ENCODE data around the gene IKZF2.
"Not testable (repeated sequence)": the region's sequence is repeated elsewhere in the genome, so short reads cannot be mapped to it uniquely, and the experiment has no call there.

Gene IKZF2

GRCh38 chr2:213042262-213042661 lies 109.2 kb downstream of the IKZF2 start:
- no peak for DNase-seq (ENCODE audit: low read depth, low spot score)
- TF ChIP-seq FOXP2 (optimal IDR thresholded peaks at IDR 0.05; ENCODE audit: control extremely low read depth, extremely low read length, insufficient read depth) (no peak), EZH2 (IDR thresholded peaks at IDR 0.05) (no peak), POLR2AphosphoS5 (IDR thresholded peaks at IDR 0.05; ENCODE audit: borderline replicate concordance, low read depth, low read length) (no peak)
- H3K36me3 ChIP-seq (ENCODE audit: insufficient read depth, low read length) = peaks cover 44% of the 10 kb centered on the region

GRCh38 chr2:213036836-213037235 lies 114.6 kb downstream of the IKZF2 start:
- no peak overlapping the region for H3K9ac ChIP-seq (ENCODE audit: insufficient read length)
- DNase-seq (ENCODE audit: low read depth, low spot score) = no peak
- TF ChIP-seq EZH2 (IDR thresholded peaks at IDR 0.05) (no peak), POLR2AphosphoS5 (IDR thresholded peaks at IDR 0.05; ENCODE audit: borderline replicate concordance, low read depth, low read length) (no peak), FOXP2 (optimal IDR thresholded peaks at IDR 0.05; ENCODE audit: control extremely low read depth, extremely low read length, insufficient read depth) (no peak)
- no peak overlapping the region for H3K27ac ChIP-seq
- no peaks in the 10 kb centered on the region for H3K9me3 ChIP-seq (ENCODE audit: low read depth, low read length)
- no peak overlapping the region for H3K4me3 ChIP-seq
- peaks cover 14% of the 10 kb centered on the region for H3K36me3 ChIP-seq (ENCODE audit: insufficient read depth, low read length)

More at GRCh38 chr2:213042262-213042661, 109.2 kb downstream of the IKZF2 start:
- Histone ChIP-seq H3K27ac (no peak overlapping the region), H3K9ac (ENCODE audit: insufficient read length) (no peak overlapping the region), H3K4me3 (no peak overlapping the region), H3K9me3 (ENCODE audit: low read depth, low read length) (no peaks in the 10 kb centered on the region)

DNA sequence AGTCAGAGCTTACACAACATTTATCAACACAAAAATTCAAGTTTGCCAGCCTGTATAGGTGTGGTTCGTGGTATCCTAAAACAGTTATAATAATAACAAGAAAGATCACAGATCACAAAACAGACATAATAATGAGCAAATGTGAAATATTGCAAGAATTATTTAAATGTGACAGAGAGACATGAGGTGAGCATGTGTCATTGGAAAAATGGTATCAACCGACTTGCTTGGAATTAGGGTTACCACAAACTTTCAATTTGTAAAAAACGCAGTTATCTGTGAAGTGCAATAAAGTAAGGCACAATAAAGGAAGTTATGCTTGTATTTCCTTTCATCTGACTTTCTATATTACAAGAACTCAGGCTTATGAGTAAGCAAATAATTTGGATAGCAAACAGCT lies 116.8 kb downstream of the IKZF2 start:
- TF ChIP-seq EZH2 (IDR thresholded peaks at IDR 0.05) (no peak), FOXP2 (optimal IDR thresholded peaks at IDR 0.05; ENCODE audit: control extremely low read depth, extremely low read length, insufficient read depth) (no peak), POLR2AphosphoS5 (IDR thresholded peaks at IDR 0.05; ENCODE audit: borderline replicate concordance, low read depth, low read length) (no peak)
- Histone ChIP-seq H3K4me3 (no peak overlapping the region), H3K9me3 (ENCODE audit: low read depth, low read length) (no peaks in the 10 kb centered on the region), H3K9ac (ENCODE audit: insufficient read length) (no peak overlapping the region), H3K27ac (no peak overlapping the region), H3K36me3 (ENCODE audit: insufficient read depth, low read length) (peaks cover 18% of the 10 kb centered on the region)
- no peak for DNase-seq (ENCODE audit: low read depth, low spot score)

DNA sequence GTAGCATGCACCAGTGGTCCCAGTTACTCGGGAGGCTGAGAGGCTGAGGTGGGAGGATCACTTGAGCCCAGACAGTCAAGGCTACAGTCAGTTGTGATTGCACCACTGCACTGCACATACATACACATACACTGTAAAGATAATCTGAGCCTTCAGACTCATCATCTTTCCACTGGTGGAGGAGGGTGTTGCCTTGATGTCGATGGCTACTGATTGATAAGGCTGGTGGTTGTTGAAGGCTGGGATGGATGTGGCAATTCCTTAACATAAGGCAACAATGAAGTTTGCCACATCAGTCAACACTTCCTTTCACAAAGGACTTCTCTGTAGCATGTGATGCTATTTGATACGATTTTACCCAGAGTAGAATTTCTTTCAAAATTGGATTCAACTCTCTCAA lies 118.8 kb downstream of the IKZF2 start:
- DNase-seq (ENCODE audit: low read depth, low spot score) = no peak
- Histone ChIP-seq H3K9me3 (ENCODE audit: low read depth, low read length) (no peaks in the 10 kb centered on the region), H3K9ac (ENCODE audit: insufficient read length) (no peak overlapping the region), H3K36me3 (ENCODE audit: insufficient read depth, low read length) (peaks cover 16% of the 10 kb centered on the region), H3K4me3 (no peak overlapping the region), H3K27ac (no peak overlapping the region)
- TF ChIP-seq POLR2AphosphoS5 (IDR thresholded peaks at IDR 0.05; ENCODE audit: borderline replicate concordance, low read depth, low read length) (no peak), FOXP2 (optimal IDR thresholded peaks at IDR 0.05; ENCODE audit: control extremely low read depth, extremely low read length, insufficient read depth) (no peak), EZH2 (IDR thresholded peaks at IDR 0.05) (no peak)

- TF ChIP-seq EZH2 (IDR thresholded peaks at IDR 0.05) = no peak
- TF ChIP-seq FOXP2 (optimal IDR thresholded peaks at IDR 0.05; ENCODE audit: control extremely low read depth, extremely low read length, insufficient read depth) = no peak
- TF ChIP-seq POLR2AphosphoS5 (IDR thresholded peaks at IDR 0.05; ENCODE audit: borderline replicate concordance, low read depth, low read length) = no peak
- H3K9ac ChIP-seq (ENCODE audit: insufficient read length) = no peak overlapping the region
Measured at GRCh38 chr2:213022987-213023386, 128.4 kb downstream of the IKZF2 start.

GRCh38 chr2:213021971-213022899 lies 129.2 kb downstream of the IKZF2 start:
- Histone ChIP-seq H3K4me3 (no peak overlapping the region), H3K9ac (ENCODE audit: insufficient read length) (no peak overlapping the region), H3K9me3 (ENCODE audit: low read depth, low read length) (no peaks in the 10 kb centered on the region), H3K27ac (no peak overlapping the region), H3K36me3 (ENCODE audit: insufficient read depth, low read length) (peaks cover 29% of the 10 kb centered on the region)
- no peak for DNase-seq (ENCODE audit: low read depth, low spot score)
- TF ChIP-seq FOXP2 (optimal IDR thresholded peaks at IDR 0.05; ENCODE audit: control extremely low read depth, extremely low read length, insufficient read depth) (no peak), EZH2 (IDR thresholded peaks at IDR 0.05) (no peak), POLR2AphosphoS5 (IDR thresholded peaks at IDR 0.05; ENCODE audit: borderline replicate concordance, low read depth, low read length) (no peak)

More at GRCh38 chr2:213022987-213023386, 128.4 kb downstream of the IKZF2 start:
- no peak overlapping the region for H3K4me3 ChIP-seq
- H3K36me3 ChIP-seq (ENCODE audit: insufficient read depth, low read length) = peaks cover 24% of the 10 kb centered on the region
- DNase-seq (ENCODE audit: low read depth, low spot score) = no peak
- no peaks in the 10 kb centered on the region for H3K9me3 ChIP-seq (ENCODE audit: low read depth, low read length)
- H3K27ac ChIP-seq = no peak overlapping the region

DNA sequence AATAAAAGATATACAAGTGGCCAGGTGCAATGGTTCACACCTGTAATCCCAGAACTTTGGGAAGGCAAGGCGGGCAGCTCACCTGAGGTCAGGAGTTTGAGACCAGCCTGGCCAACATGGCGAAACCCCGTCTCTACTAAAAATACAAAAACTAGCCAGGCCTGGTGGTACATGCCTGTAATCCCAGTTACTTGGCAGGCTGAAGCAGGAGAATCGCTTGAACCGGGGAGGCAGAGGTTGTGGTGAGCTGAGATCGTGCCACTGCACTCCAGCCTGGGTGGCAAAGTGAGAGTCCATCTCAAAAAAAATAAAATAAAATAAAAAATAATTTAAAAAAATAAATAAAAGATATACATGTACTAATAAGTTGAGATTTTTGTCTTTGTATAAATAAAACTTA lies 130.5 kb downstream of the IKZF2 start:
- not testable (repeated sequence) for H3K27ac ChIP-seq; H3K9ac ChIP-seq (ENCODE audit: insufficient read length); H3K4me3 ChIP-seq; H3K9me3 ChIP-seq (ENCODE audit: low read depth, low read length); DNase-seq (ENCODE audit: low read depth, low spot score)
- peaks cover 36% of the 10 kb centered on the region for H3K36me3 ChIP-seq (ENCODE audit: insufficient read depth, low read length)

DNA sequence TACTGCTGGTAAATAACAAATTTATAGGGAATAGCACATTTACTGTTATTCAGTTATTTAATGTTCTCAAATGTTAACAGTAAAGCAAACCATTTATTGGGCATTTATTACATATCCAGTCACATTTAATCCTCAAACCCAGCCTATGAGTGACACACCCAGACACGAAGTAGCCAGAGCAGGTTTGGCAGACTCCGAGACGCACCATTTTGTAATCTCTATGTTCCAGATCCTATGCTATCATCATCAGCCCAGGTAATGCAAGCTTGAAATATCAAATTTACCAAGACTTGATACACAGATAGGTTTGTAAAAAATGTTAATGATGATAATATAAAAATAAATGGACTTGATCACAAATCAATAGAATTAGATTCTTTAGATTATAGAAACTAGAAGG lies 131.1 kb downstream of the IKZF2 start:
- no peak overlapping the region for H3K27ac ChIP-seq
- no peak overlapping the region for H3K9ac ChIP-seq (ENCODE audit: insufficient read length)
- peaks cover 36% of the 10 kb centered on the region for H3K36me3 ChIP-seq (ENCODE audit: insufficient read depth, low read length)
- H3K9me3 ChIP-seq (ENCODE audit: low read depth, low read length) = no peaks in the 10 kb centered on the region
- no peak overlapping the region for H3K4me3 ChIP-seq
- TF ChIP-seq FOXP2 (optimal IDR thresholded peaks at IDR 0.05; ENCODE audit: control extremely low read depth, extremely low read length, insufficient read depth) = no peak
- DNase-seq (ENCODE audit: low read depth, low spot score) = no peak

- TF ChIP-seq FOXP2 (optimal IDR thresholded peaks at IDR 0.05; ENCODE audit: control extremely low read depth, extremely low read length, insufficient read depth) (no peak), EZH2 (IDR thresholded peaks at IDR 0.05) (no peak), POLR2AphosphoS5 (IDR thresholded peaks at IDR 0.05; ENCODE audit: borderline replicate concordance, low read depth, low read length) (no peak)
- Histone ChIP-seq H3K27ac (no peak overlapping the region), H3K9me3 (ENCODE audit: low read depth, low read length) (no peaks in the 10 kb centered on the region), H3K36me3 (ENCODE audit: insufficient read depth, low read length) (peaks cover 36% of the 10 kb centered on the region), H3K4me3 (no peak overlapping the region), H3K9ac (ENCODE audit: insufficient read length) (no peak overlapping the region)
- DNase-seq (ENCODE audit: low read depth, low spot score) = no peak
Measured at GRCh38 chr2:213019368-213019767, 132.0 kb downstream of the IKZF2 start.
